Breast epithelium (tissue), 3 donors: Measurements from ENCODE around the gene GNS.

Experiments used
- CTCF ChIP-seq, 3 donors: fragments of 450-650 bp; IDR thresholded peaks; one replicate each; pipeline ENCODE4 v1.5.1; 2016 to 2017; ENCODE audit warnings: antibody characterized with exemption in 3 of 3, mild to moderate bottlenecking in 3 of 3, moderate library complexity in 3 of 3
- POLR2A ChIP-seq: fragments of 450-650 bp; IDR thresholded peaks from one replicate; pipeline ENCODE4 v1.6.1; 2016; ENCODE audit warnings: antibody characterized with exemption, mild to moderate bottlenecking, moderate library complexity

- TF ChIP-seq CTCF (IDR thresholded peaks at IDR 0.05), result no peak
- no peak for TF ChIP-seq POLR2A
These were observed 67.2 kb downstream of the GNS start for GRCh38 chr12:64691795-64692583.
